Stimulated activated CD4-positive, alpha-beta T cell treated with anti-CD3 and anti-CD28 coated beads, TNF-alpha, amount 100 ng/mL, for 4 hours (primary cell): ENCODE results near the gene KRTAP19-8.

Experiments
- DNase-seq, 3 experiments: peaks; one replicate each; pipeline ENCODE4 v3.0.0-alpha.2; 2020; ENCODE audit warnings: low read depth in 3 of 3

The KRTAP19-8 gene

GRCh38 chr21:31012133-31013089, 25.9 kb downstream of the KRTAP19-8 start:
- DNase-seq: no peak

GRCh38 chr21:31011412-31011811, 26.9 kb downstream of the KRTAP19-8 start:
- no peak for DNase-seq

GRCh38 chr21:31008355-31008754, 29.9 kb downstream of the KRTAP19-8 start:
- DNase-seq: no peak

- DNase-seq: no peak
Measured at GRCh38 chr21:31005019-31005418, 33.3 kb downstream of the KRTAP19-8 start.

GRCh38 chr21:31003471-31003870, 34.8 kb downstream of the KRTAP19-8 start:
- DNase-seq: no peak

- DNase-seq: no peak
Measured at GRCh38 chr21:30997541-30997940, 40.7 kb downstream of the KRTAP19-8 start.

- no peak for DNase-seq
Measured at GRCh38 chr21:30996728-30997127, 41.5 kb downstream of the KRTAP19-8 start.

GRCh38 chr21:30994932-30995331, 43.3 kb downstream of the KRTAP19-8 start:
- no peak for DNase-seq

GRCh38 chr21:30990514-30991262, 47.6 kb downstream of the KRTAP19-8 start:
- DNase-seq: no peak

- DNase-seq: no peak
Measured at GRCh38 chr21:30988706-30989105, 49.6 kb downstream of the KRTAP19-8 start.
